Activated naive CD8-positive, alpha-beta T cell treated with anti-CD3 and anti-CD28 coated beads for 36 hours (primary cell): Measurements from ENCODE around the gene HEMGN. TPM values are rescaled to one million over a fixed set of nuclear protein-coding genes. Genes with fewer than 3 reads are reported as not detected.
"Not testable (repeated sequence)": the region's sequence is repeated elsewhere in the genome, so short reads cannot be mapped to it uniquely, and the experiment has no call there.

ENCODE experiments used
- DNase-seq: peaks from one replicate; pipeline ENCODE4 v3.0.0; 2021
- H3K27ac Mint-ChIP-seq: one replicate; pipeline ENCODE4 v1.8.0; 2022; ENCODE audit warnings: mild to moderate bottlenecking, moderate library complexity, mixed read lengths
- H3K27me3 Mint-ChIP-seq: one replicate; pipeline ENCODE4 v1.8.0; 2022; ENCODE audit warnings: mild to moderate bottlenecking, mixed read lengths
- H3K36me3 Mint-ChIP-seq: one replicate; pipeline ENCODE4 v1.8.0; 2021; ENCODE audit warnings: mild to moderate bottlenecking, mixed read lengths
- H3K4me1 Mint-ChIP-seq: one replicate; pipeline ENCODE4 v1.8.0; 2021; ENCODE audit warnings: mixed read lengths
- H3K4me3 Mint-ChIP-seq: one replicate; pipeline ENCODE4 v1.8.0; 2022; ENCODE audit warnings: mild to moderate bottlenecking, moderate library complexity, mixed read lengths
- H3K9me3 Mint-ChIP-seq: one replicate; pipeline ENCODE4 v1.8.0; 2022; ENCODE audit warnings: mixed read lengths
- total RNA-seq, 2 experiments: library from RNA; stranded (reverse); gene quantifications; one replicate each; pipeline ENCODE4 v1.2.3, GENCODE V29; 2021

Gene HEMGN
- total RNA-seq, 2 experiments from 2014 or later = 1.9 to 2.6 TPM

DNA sequence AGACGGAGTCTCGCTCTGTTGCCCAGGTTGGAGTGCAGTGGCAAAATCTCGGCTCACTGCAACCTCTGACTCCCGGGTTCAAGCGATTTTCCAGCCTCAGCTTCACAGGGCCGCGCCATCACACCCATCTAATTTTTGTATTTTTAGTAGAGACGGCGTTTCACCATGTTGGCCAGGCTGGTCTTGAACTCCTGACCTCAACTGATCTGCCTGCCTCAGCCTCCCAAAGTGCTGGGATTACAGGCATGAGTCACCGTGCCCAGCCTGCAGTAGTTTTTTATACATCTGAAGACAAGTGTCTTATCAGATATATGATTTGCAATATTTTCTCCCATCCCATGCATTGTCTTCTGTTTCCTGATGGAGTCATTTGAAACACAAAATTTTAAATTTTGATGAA, 38.7 kb upstream of the HEMGN start:
- not testable (repeated sequence) for H3K27ac Mint-ChIP-seq, DNase-seq, H3K27me3 Mint-ChIP-seq, H3K4me3 Mint-ChIP-seq, H3K9me3 Mint-ChIP-seq, H3K36me3 Mint-ChIP-seq
- H3K4me1 Mint-ChIP-seq = peaks cover 25% of the 10 kb centered on the region

DNA sequence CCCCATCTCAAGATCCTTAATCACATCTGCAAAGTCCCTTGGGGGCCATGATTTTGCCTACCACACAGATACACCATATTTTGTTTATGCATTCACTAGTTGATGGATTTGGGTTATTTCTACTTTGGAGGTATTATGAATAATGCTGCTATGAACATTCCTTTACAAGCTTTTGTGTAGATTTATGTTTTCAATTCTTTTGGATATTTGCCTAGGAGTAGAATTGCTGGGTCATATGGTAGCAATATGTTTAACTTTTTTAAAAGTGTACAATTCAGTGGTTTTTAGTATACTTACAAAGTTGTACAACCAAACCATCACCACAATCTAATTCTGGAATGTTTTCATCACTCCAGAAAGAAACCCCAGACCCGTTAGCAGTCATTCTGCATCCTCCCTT, 37.4 kb upstream of the HEMGN start:
- Mint-ChIP-seq H3K36me3 (peaks cover 3% of the 10 kb centered on the region), H3K9me3 (peaks cover 2% of the 10 kb centered on the region), H3K27me3 (no peaks in the 10 kb centered on the region), H3K27ac (no peak overlapping the region), H3K4me1 (peaks cover 17% of the 10 kb centered on the region), H3K4me3 (no peak overlapping the region)
- no peak for DNase-seq

- H3K9me3 Mint-ChIP-seq = peaks cover 2% of the 10 kb centered on the region
- no peak overlapping the region for H3K27ac Mint-ChIP-seq
- H3K4me3 Mint-ChIP-seq = no peak overlapping the region
- no peaks in the 10 kb centered on the region for H3K27me3 Mint-ChIP-seq
- H3K4me1 Mint-ChIP-seq = peaks cover 12% of the 10 kb centered on the region
- H3K36me3 Mint-ChIP-seq = peaks cover 3% of the 10 kb centered on the region
- DNase-seq = no peak
Measured at GRCh38 chr9:97972753-97973152, 34.8 kb upstream of the HEMGN start.

GRCh38 chr9:97970165-97970564, 32.2 kb upstream of the HEMGN start:
- H3K36me3 Mint-ChIP-seq = peaks cover 1% of the 10 kb centered on the region
- peak overlapping the region; percentile 51 for H3K4me3 Mint-ChIP-seq
- DNase-seq = no peak
- peaks cover under 1% of the 10 kb centered on the region for H3K9me3 Mint-ChIP-seq
- no peak overlapping the region for H3K27ac Mint-ChIP-seq
- H3K4me1 Mint-ChIP-seq = peaks cover 12% of the 10 kb centered on the region
- H3K27me3 Mint-ChIP-seq = no peaks in the 10 kb centered on the region

DNA sequence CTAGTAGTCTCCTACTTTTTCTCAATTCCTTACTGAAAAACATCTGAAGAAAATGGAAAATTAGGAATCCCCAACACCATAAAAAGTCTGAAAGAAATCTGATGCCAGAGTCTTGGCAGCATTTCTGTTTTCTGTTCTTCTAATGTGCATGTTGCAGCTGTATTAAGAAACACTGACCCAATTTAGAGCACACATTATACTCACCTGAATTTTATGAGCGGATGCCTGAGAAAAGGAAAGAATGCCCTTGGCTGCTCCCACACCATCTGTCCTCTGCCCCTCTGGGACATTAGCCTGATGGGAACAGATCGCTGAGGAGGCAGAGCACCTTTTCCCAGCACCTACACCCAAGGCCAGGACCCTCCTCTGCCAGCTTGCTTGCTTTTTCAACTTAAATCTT, 31.0 kb upstream of the HEMGN start:
- no peak overlapping the region for H3K27ac Mint-ChIP-seq
- no peak overlapping the region for H3K4me3 Mint-ChIP-seq
- no peak for DNase-seq
- H3K36me3 Mint-ChIP-seq = no peaks in the 10 kb centered on the region
- no peaks in the 10 kb centered on the region for H3K27me3 Mint-ChIP-seq
- no peaks in the 10 kb centered on the region for H3K9me3 Mint-ChIP-seq
- H3K4me1 Mint-ChIP-seq = peaks cover 12% of the 10 kb centered on the region

- Mint-ChIP-seq H3K27ac (no peak overlapping the region), H3K27me3 (no peaks in the 10 kb centered on the region), H3K36me3 (no peaks in the 10 kb centered on the region), H3K4me1 (peaks cover 12% of the 10 kb centered on the region), H3K4me3 (no peak overlapping the region), H3K9me3 (no peaks in the 10 kb centered on the region)
- DNase-seq = no peak
Measured at GRCh38 chr9:97966493-97966892, 28.5 kb upstream of the HEMGN start.

DNA sequence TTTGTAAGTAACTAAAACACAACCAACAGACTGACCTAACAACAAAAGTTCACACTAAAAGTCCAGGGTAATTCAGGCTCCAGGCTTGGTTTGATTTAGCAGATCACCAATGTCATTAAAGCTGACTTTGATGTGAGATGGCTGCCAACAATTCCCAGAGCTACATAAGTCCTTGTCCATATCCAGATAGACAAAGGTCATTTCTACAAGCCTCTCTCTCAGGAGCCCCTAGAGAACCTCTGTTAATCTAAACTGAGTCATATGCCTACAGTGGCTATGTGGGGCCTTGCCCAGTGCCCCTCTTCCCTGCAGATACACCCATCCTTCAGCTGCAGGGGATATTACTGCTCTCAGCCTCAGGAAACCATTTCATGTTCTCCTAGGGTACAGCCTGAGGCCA, 26.9 kb upstream of the HEMGN start:
- no peaks in the 10 kb centered on the region for H3K27me3 Mint-ChIP-seq
- H3K4me3 Mint-ChIP-seq = no peak overlapping the region
- no peaks in the 10 kb centered on the region for H3K36me3 Mint-ChIP-seq
- no peaks in the 10 kb centered on the region for H3K9me3 Mint-ChIP-seq
- H3K4me1 Mint-ChIP-seq = peaks cover 4% of the 10 kb centered on the region
- DNase-seq = no peak
- no peak overlapping the region for H3K27ac Mint-ChIP-seq

- Mint-ChIP-seq H3K4me1 (peaks cover 3% of the 10 kb centered on the region), H3K4me3 (no peak overlapping the region), H3K27me3 (no peaks in the 10 kb centered on the region)
Measured at GRCh38 chr9:97963232-97963631, 25.3 kb upstream of the HEMGN start.

DNA sequence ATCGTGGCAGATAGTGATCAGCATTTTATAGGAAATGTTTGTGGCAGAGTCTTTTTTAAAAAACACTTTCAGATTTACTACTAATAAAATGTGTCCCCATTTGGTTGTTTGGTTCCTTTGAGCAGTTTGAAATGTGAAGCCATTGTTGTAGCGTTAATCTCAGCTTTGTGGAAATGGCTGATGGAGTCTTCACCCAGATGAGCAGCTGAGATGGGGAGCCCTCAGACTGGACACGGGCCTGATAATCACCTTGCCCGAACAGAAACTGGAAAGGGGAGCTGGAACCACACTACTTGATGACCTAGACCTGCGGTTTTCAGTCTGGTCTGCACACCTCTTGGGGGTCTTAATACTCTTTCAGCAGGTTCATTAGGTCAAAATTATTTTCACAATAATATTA, 24.6 kb upstream of the HEMGN start:
- Mint-ChIP-seq H3K9me3 (no peaks in the 10 kb centered on the region), H3K4me1 (peaks cover 3% of the 10 kb centered on the region), H3K27ac (no peak overlapping the region), H3K4me3 (no peak overlapping the region), H3K36me3 (no peaks in the 10 kb centered on the region), H3K27me3 (no peaks in the 10 kb centered on the region)
- no peak for DNase-seq

More at GRCh38 chr9:97963232-97963631, 25.3 kb upstream of the HEMGN start:
- no peak for DNase-seq
- Mint-ChIP-seq H3K27ac (no peak overlapping the region), H3K9me3 (no peaks in the 10 kb centered on the region), H3K36me3 (no peaks in the 10 kb centered on the region)

GRCh38 chr9:97962136-97962535, 24.2 kb upstream of the HEMGN start:
- H3K4me1 Mint-ChIP-seq = peaks cover 3% of the 10 kb centered on the region
- no peaks in the 10 kb centered on the region for H3K27me3 Mint-ChIP-seq
- H3K9me3 Mint-ChIP-seq = no peaks in the 10 kb centered on the region
- H3K27ac Mint-ChIP-seq = no peak overlapping the region
- DNase-seq = no peak
- H3K36me3 Mint-ChIP-seq = no peaks in the 10 kb centered on the region
- no peak overlapping the region for H3K4me3 Mint-ChIP-seq

DNA sequence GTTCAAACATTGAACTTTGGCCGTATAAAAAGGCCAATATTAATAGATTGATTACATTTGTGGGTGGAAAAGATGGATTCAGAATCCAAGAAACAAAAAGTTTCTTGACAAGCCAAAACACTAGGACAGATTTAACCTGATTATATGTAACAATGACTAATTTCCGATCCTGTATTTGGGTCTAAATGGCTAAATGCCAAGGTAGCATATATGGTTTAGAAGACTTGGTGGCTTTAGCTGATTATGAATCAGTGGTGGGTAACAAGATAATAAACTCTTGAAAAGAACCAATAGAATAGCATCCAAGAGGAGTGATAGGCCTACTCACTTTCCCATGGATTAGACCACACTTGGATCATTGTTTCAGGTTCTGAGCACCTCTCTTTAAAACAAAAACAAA, 23.4 kb upstream of the HEMGN start:
- H3K36me3 Mint-ChIP-seq = no peaks in the 10 kb centered on the region
- H3K27ac Mint-ChIP-seq = no peak overlapping the region
- peaks cover 4% of the 10 kb centered on the region for H3K4me1 Mint-ChIP-seq
- H3K9me3 Mint-ChIP-seq = no peaks in the 10 kb centered on the region
- DNase-seq = no peak
- no peaks in the 10 kb centered on the region for H3K27me3 Mint-ChIP-seq
- no peak overlapping the region for H3K4me3 Mint-ChIP-seq

DNA sequence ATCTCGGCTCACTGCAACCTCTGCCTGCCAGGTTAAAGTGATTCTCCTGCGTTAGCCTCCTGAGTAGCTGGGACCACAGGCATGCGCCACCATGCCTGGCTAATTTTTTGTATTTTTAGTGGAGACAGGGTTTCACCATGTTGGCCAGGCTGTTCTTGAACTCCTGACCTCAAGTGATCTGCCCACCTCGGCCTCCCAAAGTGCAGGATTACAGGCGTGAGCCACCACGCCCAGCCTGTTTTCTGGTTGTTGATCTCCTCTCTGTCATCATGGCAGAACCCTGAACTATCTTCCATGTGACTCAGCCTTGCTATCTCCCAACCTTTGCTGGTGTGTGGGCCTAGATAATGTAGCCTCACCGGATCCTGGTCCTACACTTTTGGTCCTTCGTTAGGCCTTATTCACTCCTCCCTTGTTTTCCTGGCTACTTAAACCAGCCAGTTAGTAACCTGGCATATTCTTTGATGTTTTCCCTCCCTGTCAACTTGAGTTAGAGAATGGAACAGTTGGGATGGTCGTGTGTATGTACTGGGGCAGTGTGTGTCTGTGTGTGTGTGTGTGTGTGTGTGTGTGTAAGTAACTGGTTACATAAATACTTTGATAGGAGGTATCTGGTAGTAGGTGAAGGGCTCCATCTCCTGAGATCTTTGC, 22.8 kb upstream of the HEMGN start:
- H3K9me3 Mint-ChIP-seq, H3K27ac Mint-ChIP-seq, H3K4me1 Mint-ChIP-seq, H3K36me3 Mint-ChIP-seq, H3K27me3 Mint-ChIP-seq, H3K4me3 Mint-ChIP-seq, DNase-seq: not testable (repeated sequence)

GRCh38 chr9:97959585-97959984, 21.6 kb upstream of the HEMGN start:
- Mint-ChIP-seq H3K36me3 (no peaks in the 10 kb centered on the region), H3K4me3 (no peak overlapping the region), H3K9me3 (no peaks in the 10 kb centered on the region), H3K27ac (no peak overlapping the region), H3K27me3 (no peaks in the 10 kb centered on the region), H3K4me1 (peaks cover 6% of the 10 kb centered on the region)
- DNase-seq = no peak

- Mint-ChIP-seq H3K9me3 (no peaks in the 10 kb centered on the region), H3K4me3 (no peak overlapping the region), H3K36me3 (no peaks in the 10 kb centered on the region), H3K4me1 (peaks cover 6% of the 10 kb centered on the region), H3K27ac (no peak overlapping the region), H3K27me3 (no peaks in the 10 kb centered on the region)
- no peak for DNase-seq
Measured at GRCh38 chr9:97958812-97959511, 21.0 kb upstream of the HEMGN start.

DNA sequence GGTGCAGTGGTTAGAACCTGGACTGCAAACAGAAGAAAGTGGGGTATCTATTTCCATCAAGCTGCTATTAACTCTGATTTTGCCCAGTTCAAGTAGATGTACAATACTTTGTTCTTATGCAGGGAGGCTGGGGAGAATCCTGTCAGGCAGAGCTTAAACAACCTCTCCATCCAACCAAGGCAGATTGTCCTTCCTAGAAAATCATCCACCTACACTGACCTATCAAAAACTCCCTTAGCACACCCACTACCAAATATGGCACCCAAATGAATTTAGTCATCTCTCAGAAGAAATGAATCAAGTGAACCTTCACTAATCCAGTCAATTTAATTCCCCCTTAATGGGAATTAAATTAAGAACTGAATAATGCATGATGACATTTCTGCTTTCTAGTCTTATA, 18.4 kb upstream of the HEMGN start:
- Mint-ChIP-seq H3K27ac (no peak overlapping the region), H3K4me3 (no peak overlapping the region), H3K36me3 (no peaks in the 10 kb centered on the region), H3K9me3 (peaks cover 2% of the 10 kb centered on the region), H3K27me3 (no peaks in the 10 kb centered on the region), H3K4me1 (peaks cover 6% of the 10 kb centered on the region)
- no peak for DNase-seq

DNA sequence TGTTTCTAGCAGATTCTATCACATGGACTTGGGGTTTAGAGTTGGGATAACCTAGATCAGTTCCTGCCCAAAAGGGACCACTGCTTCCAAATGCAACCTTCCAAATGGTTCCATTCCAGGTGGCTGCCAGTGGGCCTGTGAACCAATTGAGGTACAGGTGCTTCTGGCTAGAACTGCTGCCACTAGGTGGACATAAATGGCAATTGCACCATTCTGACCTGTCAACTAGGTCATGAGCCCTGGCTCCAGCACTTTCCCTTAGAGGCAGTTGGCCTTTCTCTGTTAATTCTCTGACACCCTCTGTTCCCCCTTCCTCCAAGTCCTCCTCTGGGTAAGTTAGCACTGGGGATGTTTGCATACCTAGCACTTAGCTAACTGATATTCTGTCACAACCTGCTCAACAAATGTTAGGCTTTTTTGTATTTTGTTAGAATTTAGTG, 16.6 kb upstream of the HEMGN start:
- H3K9me3 Mint-ChIP-seq = peaks cover 3% of the 10 kb centered on the region
- peak; percentile 42 for DNase-seq
- H3K27me3 Mint-ChIP-seq = no peaks in the 10 kb centered on the region
- no peak overlapping the region for H3K27ac Mint-ChIP-seq
- H3K36me3 Mint-ChIP-seq = no peaks in the 10 kb centered on the region
- H3K4me1 Mint-ChIP-seq = peaks cover 6% of the 10 kb centered on the region
- H3K4me3 Mint-ChIP-seq = no peak overlapping the region
